Ramos (cell line): ENCODE measurements around the gene BEAN1.

Experiments
- in situ Hi-C: fragments of 300-500 bp; cut with MboI; formaldehyde crosslinking; loops from one replicate; pipeline ENCODE4 v1.14.3; 2022; ENCODE audit warnings: low sequenced_read_pairs; ENCODE audit not compliant: unreplicated experiment

The BEAN1 gene

GRCh38 chr16:66479661-66480264, 52.7 kb downstream of the BEAN1 start:
- in situ Hi-C loops: no loop called here

GRCh38 chr16:66480265-66481080, 53.4 kb downstream of the BEAN1 start:
- in situ Hi-C loops: no loop called here

GRCh38 chr16:66481081-66481942, 54.2 kb downstream of the BEAN1 start:
- in situ Hi-C loops: no loop called here

GRCh38 chr16:66481943-66482390, 54.9 kb downstream of the BEAN1 start:
- in situ Hi-C loops: no loop called here

- in situ Hi-C loops: no loop called here
Measured at GRCh38 chr16:66483689-66484452, 56.8 kb downstream of the BEAN1 start.

- in situ Hi-C loops: no loop called here
Measured at GRCh38 chr16:66484453-66485213, 57.5 kb downstream of the BEAN1 start.

GRCh38 chr16:66485376-66485775, 58.3 kb downstream of the BEAN1 start:
- in situ Hi-C loops: no loop called here

- in situ Hi-C loops: no loop called here
Measured at GRCh38 chr16:66486199-66486772, 59.2 kb downstream of the BEAN1 start.

- in situ Hi-C loops: no loop called here
Measured at GRCh38 chr16:66486773-66487579, 59.9 kb downstream of the BEAN1 start.

GRCh38 chr16:66487580-66488275, 60.6 kb downstream of the BEAN1 start:
- in situ Hi-C loops: no loop called here

- in situ Hi-C loops: no loop called here
Measured at GRCh38 chr16:66488505-66488904, 61.4 kb downstream of the BEAN1 start.

- in situ Hi-C loops: no loop called here
Measured at GRCh38 chr16:66489385-66489784, 62.3 kb downstream of the BEAN1 start.

- in situ Hi-C loops: no loop called here
Measured at GRCh38 chr16:66489818-66490217, 62.7 kb downstream of the BEAN1 start.

- in situ Hi-C loops: no loop called here
Measured at GRCh38 chr16:66490774-66491715, 64.0 kb downstream of the BEAN1 start.

- in situ Hi-C loops: no loop called here
Measured at GRCh38 chr16:66491716-66492064, 64.6 kb downstream of the BEAN1 start.

GRCh38 chr16:66493490-66494401, 66.7 kb downstream of the BEAN1 start:
- in situ Hi-C loops: no loop called here
